Fibroblast of villous mesenchyme (primary cell): ENCODE data around the gene G6PC3. TPM values are rescaled to one million over a fixed set of nuclear protein-coding genes. Genes with fewer than 3 reads are reported as not detected.
"Not testable (repeated sequence)": the region's sequence is repeated elsewhere in the genome, so short reads cannot be mapped to it uniquely, and the experiment has no call there.

Experiments
- DNase-seq: peaks from one replicate; pipeline ENCODE4 v3.0.0-alpha.2; 2010; ENCODE audit warnings: low read depth
- H3K4me3 ChIP-seq: 2 replicates; pipeline ENCODE4 v1.5.1; 2011; ENCODE audit warnings: low read depth, mild to moderate bottlenecking, low read length
- CTCF ChIP-seq: IDR thresholded peaks from 2 replicates; pipeline ENCODE4 v1.5.1; 2012; ENCODE audit warnings: low read depth, mild to moderate bottlenecking, low read length; ENCODE audit not compliant: insufficient read depth
- total RNA-seq: library from RNA; depleted of rRNA; stranded (reverse); fragments of >200 nt; gene quantifications from 2 replicates; pipeline ENCODE4 v1.2.3, GENCODE V29; 2012

G6PC3 gene
- 27.4 and 27.6 TPM in 2 replicates for total RNA-seq

- DNase-seq = peak; percentile 99
- H3K4me3 ChIP-seq = peak within 1 kb of the TSS; percentile 68
- TF ChIP-seq CTCF = no peak
These were observed at the start of gene G6PC3 for GRCh38 chr17:44070455-44071197. Gene G6PC3 (plus strand): TSS chr17:44070735. CDS start chr17:44070966, 231 bp downstream.

GRCh38 chr17:44021227-44021626 lies 49.3 kb upstream of the G6PC3 start:
- H3K4me3 ChIP-seq, DNase-seq: not testable (repeated sequence)

- H3K4me3 ChIP-seq = no peak overlapping the region
- no peak for DNase-seq
- TF ChIP-seq CTCF = no peak
These were observed 48.3 kb upstream of the G6PC3 start for GRCh38 chr17:44022246-44022645.

GRCh38 chr17:44023545-44024270 lies 46.8 kb upstream of the G6PC3 start:
- no peak overlapping the region for H3K4me3 ChIP-seq
- TF ChIP-seq CTCF = no peak
- no peak for DNase-seq

GRCh38 chr17:44024271-44024663 lies 46.3 kb upstream of the G6PC3 start:
- no peak for DNase-seq
- no peak overlapping the region for H3K4me3 ChIP-seq
- TF ChIP-seq CTCF = no peak

- TF ChIP-seq CTCF = no peak
- no peak for DNase-seq
These were observed 45.7 kb upstream of the G6PC3 start for GRCh38 chr17:44024853-44025252.

GRCh38 chr17:44029736-44030135 lies 40.8 kb upstream of the G6PC3 start:
- DNase-seq = no peak
- TF ChIP-seq CTCF = no peak
- H3K4me3 ChIP-seq = no peak overlapping the region

More at GRCh38 chr17:44024853-44025252, 45.7 kb upstream of the G6PC3 start:
- no peak overlapping the region for H3K4me3 ChIP-seq
